Skeletal muscle satellite cell (primary cell): ENCODE data around the gene C11orf86.

ENCODE experiments used
- H3K27me3 ChIP-seq: 2 replicates; pipeline ENCODE4 v1.7.0; 2013; ENCODE audit warnings: low read length; ENCODE audit not compliant: control insufficient read depth, insufficient read depth
- H3K36me3 ChIP-seq: 2 replicates; pipeline ENCODE4 v1.7.0; 2013; ENCODE audit warnings: mild to moderate bottlenecking, control low read depth, low read length; ENCODE audit not compliant: insufficient read depth
- H3K4me1 ChIP-seq: 2 replicates; pipeline ENCODE4 v1.7.0; 2013; ENCODE audit warnings: low read length; ENCODE audit not compliant: control insufficient read depth, insufficient read depth
- H3K4me2 ChIP-seq: 2 replicates; pipeline ENCODE4 v1.7.0; 2013; ENCODE audit warnings: mild to moderate bottlenecking, low read length
- H3K4me3 ChIP-seq: 2 replicates; pipeline ENCODE4 v1.7.0; 2013; ENCODE audit warnings: low read length
- H3K9ac ChIP-seq: 2 replicates; pipeline ENCODE4 v1.7.0; 2013; ENCODE audit warnings: mild to moderate bottlenecking, low read depth, low read length, moderate library complexity
- H3K9me3 ChIP-seq: replicated peaks from 2 replicates; pipeline ENCODE4 v1.7.0; 2013; ENCODE audit warnings: mild to moderate bottlenecking, control low read depth, low read length
- small RNA-seq: library from RNA; depleted of rRNA; stranded (forward); fragments of <200 nt; gene quantifications from one replicate; pipeline ENCODE3, GENCODE V24; 2012

C11orf86 gene

GRCh38 chr11:67020949-67021348, 45.8 kb downstream of the C11orf86 start:
- no peaks in the 10 kb centered on the region for H3K27me3 ChIP-seq
- no peak overlapping the region for H3K9ac ChIP-seq
- no peak overlapping the region for H3K4me3 ChIP-seq
- H3K4me1 ChIP-seq = peaks cover 34% of the 10 kb centered on the region
- H3K4me2 ChIP-seq = no peak overlapping the region
- H3K9me3 ChIP-seq = no peaks in the 10 kb centered on the region
- H3K36me3 ChIP-seq = no peaks in the 10 kb centered on the region

- H3K9me3 ChIP-seq = no peaks in the 10 kb centered on the region
- no peaks in the 10 kb centered on the region for H3K27me3 ChIP-seq
- peak overlapping the region; percentile 91 for H3K4me2 ChIP-seq
- peak overlapping the region; percentile 59 for H3K9ac ChIP-seq
- H3K4me3 ChIP-seq = peak overlapping the region; percentile 68
- H3K4me1 ChIP-seq = peaks cover 34% of the 10 kb centered on the region
- no peaks in the 10 kb centered on the region for H3K36me3 ChIP-seq
These were observed 47.3 kb downstream of the C11orf86 start for GRCh38 chr11:67022341-67022933.

GRCh38 chr11:67022961-67023956, 48.2 kb downstream of the C11orf86 start, which contains the start of gene SYT12:
TSS of gene SYT12 (plus strand) at chr11:67023134. CDS start at chr11:67030145, 7,011 bp downstream.
- H3K4me3 ChIP-seq = peak within 1 kb of the TSS; percentile 68
- no peaks in the 10 kb centered on the region for H3K36me3 ChIP-seq
- peak within 1 kb of the TSS; percentile 91 for H3K4me2 ChIP-seq
- peaks cover 34% of the 10 kb centered on the region for H3K4me1 ChIP-seq
- no peaks in the 10 kb centered on the region for H3K27me3 ChIP-seq
- no peaks in the 10 kb centered on the region for H3K9me3 ChIP-seq
- peak within 1 kb of the TSS; percentile 59 for H3K9ac ChIP-seq

- Histone ChIP-seq H3K36me3 (no peaks in the 10 kb centered on the region), H3K4me1 (peaks cover 34% of the 10 kb centered on the region), H3K9ac (peak overlapping the region; percentile 59), H3K4me2 (peak overlapping the region; percentile 91), H3K9me3 (no peaks in the 10 kb centered on the region), H3K27me3 (no peaks in the 10 kb centered on the region), H3K4me3 (peak overlapping the region; percentile 68)
These were observed 48.9 kb downstream of the C11orf86 start for GRCh38 chr11:67023957-67024353.

- Histone ChIP-seq H3K27me3 (no peaks in the 10 kb centered on the region), H3K4me3 (no peak overlapping the region), H3K36me3 (no peaks in the 10 kb centered on the region), H3K9me3 (no peaks in the 10 kb centered on the region), H3K4me1 (peaks cover 34% of the 10 kb centered on the region), H3K4me2 (peak overlapping the region; percentile 91), H3K9ac (no peak overlapping the region)
These were observed 49.3 kb downstream of the C11orf86 start for GRCh38 chr11:67024410-67024809.

- H3K4me2 ChIP-seq = peak overlapping the region; percentile 91
These were observed 49.9 kb downstream of the C11orf86 start for GRCh38 chr11:67024966-67025365.

GRCh38 chr11:67025750-67026149, 50.6 kb downstream of the C11orf86 start:
- Histone ChIP-seq H3K27me3 (no peaks in the 10 kb centered on the region), H3K9me3 (no peaks in the 10 kb centered on the region), H3K36me3 (no peaks in the 10 kb centered on the region), H3K9ac (no peak overlapping the region), H3K4me2 (no peak overlapping the region), H3K4me1 (peaks cover 38% of the 10 kb centered on the region), H3K4me3 (no peak overlapping the region)

More at GRCh38 chr11:67024966-67025365, 49.9 kb downstream of the C11orf86 start:
- no peak overlapping the region for H3K9ac ChIP-seq
- H3K27me3 ChIP-seq = no peaks in the 10 kb centered on the region
- no peaks in the 10 kb centered on the region for H3K9me3 ChIP-seq
- H3K4me1 ChIP-seq = peaks cover 34% of the 10 kb centered on the region
- no peaks in the 10 kb centered on the region for H3K36me3 ChIP-seq
- H3K4me3 ChIP-seq = no peak overlapping the region

Small RNAs within 50 kb of the gene (small RNA-seq; reads per million reads assigned to genes)
- 2.2 reads per million, percentile 68 among the genes with 10 or more reads in this experiment for gene MIR3163
